Thymus (tissue), 11 donors: ENCODE results near the gene SALL3. TPM values are rescaled to one million over a fixed set of nuclear protein-coding genes. Genes with fewer than 3 reads are reported as not detected.

Experiments used
- DNase-seq, 9 donors: peaks; one replicate each; pipeline ENCODE4 v3.0.0-alpha.2; 2013; ENCODE audit warnings: low spot score in 9 of 9, low read depth in 6 of 9, missing footprints in 1 of 9
- H3K27ac ChIP-seq, 2 donors: one replicate each; pipeline ENCODE4 v1.5.1; 2013; ENCODE audit warnings: control low read depth in 1 of 2, low read depth in 1 of 2, low read length in 1 of 2, mild to moderate bottlenecking in 1 of 2, moderate library complexity in 1 of 2
- H3K27me3 ChIP-seq, 2 donors: one replicate each; pipeline ENCODE4 v1.5.1; 2013; ENCODE audit warnings: low read length in 1 of 2; ENCODE audit not compliant: control insufficient read depth in 2 of 2, insufficient read depth in 1 of 2
- H3K36me3 ChIP-seq, 2 donors: one replicate each; pipeline ENCODE4 v1.5.1; 2013; ENCODE audit warnings: low read length in 1 of 2, mild to moderate bottlenecking in 1 of 2, moderate library complexity in 1 of 2; ENCODE audit not compliant: control insufficient read depth in 2 of 2, insufficient read depth in 2 of 2
- H3K4me1 ChIP-seq, 2 donors: one replicate each; pipeline ENCODE4 v1.5.1; 2013; ENCODE audit warnings: low read length in 2 of 2; ENCODE audit not compliant: control insufficient read depth in 2 of 2, insufficient read depth in 2 of 2
- H3K4me3 ChIP-seq, 2 donors: one replicate each; pipeline ENCODE4 v1.5.1; 2013; ENCODE audit warnings: low read length in 2 of 2, control low read depth in 1 of 2, mild to moderate bottlenecking in 1 of 2
- H3K9me3 ChIP-seq, 2 donors: one replicate each; pipeline ENCODE4 v1.5.1; 2013; ENCODE audit warnings: low read length in 1 of 2, mild to moderate bottlenecking in 1 of 2; ENCODE audit not compliant: control insufficient read depth in 2 of 2, insufficient read depth in 1 of 2
- WGBS: extraction: QIAGEN DNeasy Blood & Tissue Kit; methylation state at CpG from one replicate; pipeline ENCODE4 v1.1.7; 2013; 5-methylcytosine and 5-hydroxymethylcytosine counted together
- polyA plus RNA-seq: library from polyadenylated mRNA; stranded (reverse); fragments of 200-250 nt; gene quantifications from one replicate; pipeline ENCODE4 v1.2.3, GENCODE V29; 2013
- total RNA-seq: library from RNA; stranded (reverse); fragments of 120-200 nt; gene quantifications from one replicate; pipeline ENCODE4 v1.2.4, GENCODE V29; 2013
- donor health status: healthy.

The SALL3 gene
- total and polyA plus RNA-seq, 2 donors: under 0.01 to 0.02 TPM

GRCh38 chr18:79026491-79026890, 46.9 kb downstream of the SALL3 start:
- Histone ChIP-seq H3K4me1 (no peaks in the 10 kb centered on the region), H3K9me3 (peaks cover 0 to 9% of the 10 kb centered on the region in 2 donors), H3K36me3 (no peaks in the 10 kb centered on the region), H3K27me3 (no peaks in the 10 kb centered on the region), H3K27ac (no peak overlapping the region), H3K4me3 (no peak overlapping the region)
- no peak for DNase-seq
- 35% methylated on average over 5 of the region's 5 CpGs for WGBS

- no peak for DNase-seq
- WGBS: 95% methylated on average over 9 of the region's 9 CpGs
These were observed 51.1 kb downstream of the SALL3 start for GRCh38 chr18:79030680-79031079.

GRCh38 chr18:79042276-79042675, 62.7 kb downstream of the SALL3 start:
- peaks cover 3% of the 10 kb centered on the region in 2 donors for H3K9me3 ChIP-seq
- DNase-seq: no peak
- H3K27me3 ChIP-seq: no peaks in the 10 kb centered on the region
- 76% methylated on average over 5 of the region's 5 CpGs for WGBS
- no peak overlapping the region for H3K27ac ChIP-seq
- H3K4me1 ChIP-seq: no peaks in the 10 kb centered on the region
- no peak overlapping the region for H3K4me3 ChIP-seq
- H3K36me3 ChIP-seq: no peaks in the 10 kb centered on the region

More at GRCh38 chr18:79030680-79031079, 51.1 kb downstream of the SALL3 start:
- Histone ChIP-seq H3K4me1 (no peaks in the 10 kb centered on the region), H3K27me3 (no peaks in the 10 kb centered on the region), H3K4me3 (no peak overlapping the region), H3K9me3 (peaks cover 0 to 6% of the 10 kb centered on the region in 2 donors), H3K36me3 (no peaks in the 10 kb centered on the region), H3K27ac (no peak overlapping the region)

- 94% methylated on average over 5 of the region's 5 CpGs for WGBS
- no peak overlapping the region for H3K27ac ChIP-seq
- H3K36me3 ChIP-seq: no peaks in the 10 kb centered on the region
- H3K27me3 ChIP-seq: no peaks in the 10 kb centered on the region
- DNase-seq: no peak
- H3K4me3 ChIP-seq: no peak overlapping the region
- H3K4me1 ChIP-seq: no peaks in the 10 kb centered on the region
- peaks cover 0 to 2% of the 10 kb centered on the region in 2 donors for H3K9me3 ChIP-seq
These were observed 63.7 kb downstream of the SALL3 start for GRCh38 chr18:79043288-79043687.

- 80% methylated on average over 14 of the region's 14 CpGs for WGBS
- H3K27ac ChIP-seq: no peak overlapping the region
- no peak for DNase-seq
- H3K4me3 ChIP-seq: no peak overlapping the region
- H3K9me3 ChIP-seq: no peaks in the 10 kb centered on the region
- no peaks in the 10 kb centered on the region for H3K27me3 ChIP-seq
- H3K36me3 ChIP-seq: no peaks in the 10 kb centered on the region
- no peaks in the 10 kb centered on the region for H3K4me1 ChIP-seq
These were observed 66.9 kb downstream of the SALL3 start for GRCh38 chr18:79046522-79046921.

- Histone ChIP-seq H3K9me3 (no peaks in the 10 kb centered on the region), H3K4me1 (no peaks in the 10 kb centered on the region), H3K27me3 (no peaks in the 10 kb centered on the region), H3K36me3 (no peaks in the 10 kb centered on the region), H3K27ac (no peak overlapping the region), H3K4me3 (no peak overlapping the region)
- 93% methylated on average over 36 of the region's 36 CpGs for WGBS
- no peak for DNase-seq
These were observed 68.1 kb downstream of the SALL3 start for GRCh38 chr18:79047556-79048244.

- H3K36me3 ChIP-seq: no peaks in the 10 kb centered on the region
- WGBS: 95% methylated on average over 8 of the region's 8 CpGs
These were observed 68.6 kb downstream of the SALL3 start for GRCh38 chr18:79048245-79048632.

GRCh38 chr18:79049506-79049905, 69.9 kb downstream of the SALL3 start:
- H3K9me3 ChIP-seq: no peaks in the 10 kb centered on the region
- H3K4me3 ChIP-seq: no peak overlapping the region
- 94% methylated on average over 3 of the region's 3 CpGs for WGBS

More at GRCh38 chr18:79048245-79048632, 68.6 kb downstream of the SALL3 start:
- H3K27ac ChIP-seq: no peak overlapping the region
- no peak overlapping the region for H3K4me3 ChIP-seq
- no peak for DNase-seq
- H3K9me3 ChIP-seq: no peaks in the 10 kb centered on the region
- H3K27me3 ChIP-seq: no peaks in the 10 kb centered on the region
- H3K4me1 ChIP-seq: no peaks in the 10 kb centered on the region

More at GRCh38 chr18:79049506-79049905, 69.9 kb downstream of the SALL3 start:
- DNase-seq: no peak
- H3K36me3 ChIP-seq: no peaks in the 10 kb centered on the region
- no peaks in the 10 kb centered on the region for H3K27me3 ChIP-seq
- H3K27ac ChIP-seq: no peak overlapping the region
- no peaks in the 10 kb centered on the region for H3K4me1 ChIP-seq
